K562 (cell line): ENCODE measurements around the gene DOLK. TPM values are rescaled to one million over a fixed set of nuclear protein-coding genes. Genes with fewer than 3 reads are reported as not detected.

Experiments
- BACH1 ChIP-seq: fragments of 200-800 bp; sonication (Bioruptor generic); IDR thresholded peaks from 2 replicates; pipeline ENCODE4 v1.6.1; 2016; ENCODE audit warnings: missing genetic modification characterization, missing compliant biosample characterization
- CBFA2T3 ChIP-seq: fragments of 450-650 bp; IDR thresholded peaks from 2 replicates; pipeline ENCODE4 v1.6.1; 2017
- E2F3 ChIP-seq: fragments of 250-450 bp; sonication (Bioruptor Pico); IDR thresholded peaks from 2 replicates; pipeline ENCODE4 v1.4.0; 2020; ENCODE audit warnings: mild to moderate bottlenecking
- EHMT2 ChIP-seq: fragments of 450-650 bp; IDR thresholded peaks from 2 replicates; pipeline ENCODE4 v1.6.1; 2018; ENCODE audit warnings: antibody characterized with exemption
- FUS ChIP-seq: fragments of 200-400 bp; formaldehyde crosslinking; optimal IDR thresholded peaks from 2 replicates; pipeline ENCODE3; 2017; ENCODE audit warnings: low read depth, low read length
- HMG20B ChIP-seq: fragments of 250-450 bp; sonication (Bioruptor Pico); IDR thresholded peaks from 2 replicates; pipeline ENCODE4 v1.5.0; 2021; ENCODE audit warnings: mild to moderate bottlenecking
- MEIS2 ChIP-seq: fragments of 450-650 bp; IDR thresholded peaks from 2 replicates; pipeline ENCODE4 v1.6.1; 2014; ENCODE audit warnings: mild to moderate bottlenecking; ENCODE audit not compliant: partially characterized antibody
- MTF1 ChIP-seq: fragments of 250-450 bp; sonication (Bioruptor Pico); IDR thresholded peaks from 2 replicates; pipeline ENCODE4 v1.9.0; 2021; ENCODE audit warnings: moderate library complexity, mild to moderate bottlenecking, inconsistent platforms, borderline replicate concordance
- SIN3A ChIP-seq, 2 experiments: fragments of 150-350 bp in 1 of 2; IDR thresholded peaks; 2 replicates each; pipeline ENCODE4 v1.6.1; 2011 to 2016; ENCODE audit warnings: borderline replicate concordance in 2 of 2, low read depth in 2 of 2, low read length in 2 of 2, mild to moderate bottlenecking in 2 of 2, moderate library complexity in 2 of 2; ENCODE audit not compliant: control insufficient read depth in 1 of 2
- SRSF1 ChIP-seq: fragments of 200-400 bp; formaldehyde crosslinking; IDR thresholded peaks from 2 replicates; pipeline ENCODE4 v1.6.1; 2017; ENCODE audit warnings: mild to moderate bottlenecking, low read depth, low read length, moderate library complexity
- THAP7 ChIP-seq: fragments of 250-450 bp; sonication (Bioruptor Pico); IDR thresholded peaks from 2 replicates; pipeline ENCODE4 v1.5.0; 2021
- ZBTB8A ChIP-seq: fragments of 450-650 bp; IDR thresholded peaks from 2 replicates; pipeline ENCODE4 v1.6.1; 2018; ENCODE audit warnings: mild to moderate bottlenecking, moderate library complexity; ENCODE audit not compliant: partially characterized antibody
- ZKSCAN1 ChIP-seq: fragments of 150-350 bp; IDR thresholded peaks from 2 replicates; pipeline ENCODE4 v1.6.1; 2016; ENCODE audit warnings: low read depth, low read length
- polyA plus RNA-seq, 8 experiments: library from polyadenylated mRNA; depleted of rRNA in 4 of 8; stranded (reverse) in 5 of 8; unstranded in 3 of 8; fragments of >200 nt; fragmentation: Nextera tagmentation in 2 of 8; fragmentation: Illumina TruSeq in 1 of 8; extraction: Ambion mirVana in 2 of 8; extraction: Trizol in 1 of 8; gene quantifications; 2 replicates each; pipeline versions ENCODE4 v1.2.1 to v1.2.3, GENCODE V29; 2011 to 2014; ENCODE audit warnings: inconsistent platforms in 1 of 8, missing spikeins in 1 of 8
- total RNA-seq, 7 experiments: library from RNA; depleted of rRNA in 6 of 7; stranded (reverse); fragments of >200 nt in 6 of 7; fragmentation: Illumina TruSeq in 2 of 7; extraction: Trizol in 2 of 7; gene quantifications; 2 replicates each; pipeline versions ENCODE4 v1.2.1 to v1.2.3, GENCODE V29; 2011 to 2021; ENCODE audit warnings: low replicate concordance in 1 of 7
- TF ChIP-seq, protein P1 (sequence below): sonication (generic); formaldehyde crosslinking; IDR thresholded peaks from 2 replicates; pipeline ENCODE4 v1.8.0; 2022; ENCODE audit warnings: missing genetic modification reagents, mild to moderate bottlenecking, moderate library complexity, borderline replicate concordance
- TF ChIP-seq, protein P2 (sequence below): fragments of 150-350 bp; conservative IDR thresholded peaks from 2 replicates; pipeline ENCODE4 v1.6.1; 2014; ENCODE audit warnings: low read length
- TF ChIP-seq, protein P3 (sequence below), 2 experiments: fragments of 200-800 bp in 1 of 2; sonication (Bioruptor generic) in 1 of 2; sonication (generic) in 1 of 2; formaldehyde crosslinking in 1 of 2; IDR thresholded peaks in 1 of 2; conservative IDR thresholded peaks in 1 of 2; 2 replicates each; pipeline versions ENCODE4 v1.5.0 to v1.6.1; 2016 to 2020; ENCODE audit warnings: missing compliant biosample characterization in 1 of 2, missing genetic modification characterization in 1 of 2, missing genetic modification reagents in 1 of 2
- TF ChIP-seq, protein P4 (sequence below): fragments of 250-450 bp; sonication (Bioruptor Pico); IDR thresholded peaks from 2 replicates; pipeline ENCODE4 v1.5.0; 2020; ENCODE audit warnings: mild to moderate bottlenecking
- TF ChIP-seq, protein P5 (sequence below): fragments of 450-650 bp; conservative IDR thresholded peaks from 2 replicates; pipeline ENCODE4 v1.6.1; 2016; ENCODE audit warnings: missing genetic modification characterization, low read depth, mild to moderate bottlenecking, missing compliant biosample characterization, moderate library complexity

Gene DOLK
- total and polyA plus RNA-seq, 9 of the 15 experiments (the other 6 are each of a cell fraction or from before 2014, with no cell fraction given): 2.6 to 14.2 (median 11.7) TPM

GRCh38 chr9:128947527-128948301 lies at the start of gene DOLK, which contains the start of gene NUP188 (continued):
- TF ChIP-seq, protein P1, sequence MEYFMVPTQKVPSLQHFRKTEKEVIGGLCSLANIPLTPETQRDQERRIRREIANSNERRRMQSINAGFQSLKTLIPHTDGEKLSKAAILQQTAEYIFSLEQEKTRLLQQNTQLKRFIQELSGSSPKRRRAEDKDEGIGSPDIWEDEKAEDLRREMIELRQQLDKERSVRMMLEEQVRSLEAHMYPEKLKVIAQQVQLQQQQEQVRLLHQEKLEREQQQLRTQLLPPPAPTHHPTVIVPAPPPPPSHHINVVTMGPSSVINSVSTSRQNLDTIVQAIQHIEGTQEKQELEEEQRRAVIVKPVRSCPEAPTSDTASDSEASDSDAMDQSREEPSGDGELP (CRISPR knock-in tag): peak; percentile 75
- TF ChIP-seq MTF1 (no peak), BACH1 (tag) (no peak), HMG20B (CRISPR knock-in tag) (no peak), ZKSCAN1 (no peak), SIN3A (IDR thresholded peaks at IDR 0.05; ENCODE audit: borderline replicate concordance in 2 of 2, control insufficient read depth in 1 of 2, low read depth in 2 of 2, low read length in 2 of 2) (peak; percentile 76 to 83; a peak in 3 of 4 replicates), ZBTB8A (no peak), SRSF1 (no peak; the same call in 1 of the 2 replicates), CBFA2T3 (peak; percentile 12; the same call in 1 of the 2 replicates), EHMT2 (no peak), E2F3 (CRISPR knock-in tag) (peak; percentile 62; the same call in 1 of the 2 replicates), THAP7 (peak; percentile 38; the same call in 1 of the 2 replicates), MEIS2 (no peak), FUS (peak; percentile 72)
- TF ChIP-seq, protein P2, sequence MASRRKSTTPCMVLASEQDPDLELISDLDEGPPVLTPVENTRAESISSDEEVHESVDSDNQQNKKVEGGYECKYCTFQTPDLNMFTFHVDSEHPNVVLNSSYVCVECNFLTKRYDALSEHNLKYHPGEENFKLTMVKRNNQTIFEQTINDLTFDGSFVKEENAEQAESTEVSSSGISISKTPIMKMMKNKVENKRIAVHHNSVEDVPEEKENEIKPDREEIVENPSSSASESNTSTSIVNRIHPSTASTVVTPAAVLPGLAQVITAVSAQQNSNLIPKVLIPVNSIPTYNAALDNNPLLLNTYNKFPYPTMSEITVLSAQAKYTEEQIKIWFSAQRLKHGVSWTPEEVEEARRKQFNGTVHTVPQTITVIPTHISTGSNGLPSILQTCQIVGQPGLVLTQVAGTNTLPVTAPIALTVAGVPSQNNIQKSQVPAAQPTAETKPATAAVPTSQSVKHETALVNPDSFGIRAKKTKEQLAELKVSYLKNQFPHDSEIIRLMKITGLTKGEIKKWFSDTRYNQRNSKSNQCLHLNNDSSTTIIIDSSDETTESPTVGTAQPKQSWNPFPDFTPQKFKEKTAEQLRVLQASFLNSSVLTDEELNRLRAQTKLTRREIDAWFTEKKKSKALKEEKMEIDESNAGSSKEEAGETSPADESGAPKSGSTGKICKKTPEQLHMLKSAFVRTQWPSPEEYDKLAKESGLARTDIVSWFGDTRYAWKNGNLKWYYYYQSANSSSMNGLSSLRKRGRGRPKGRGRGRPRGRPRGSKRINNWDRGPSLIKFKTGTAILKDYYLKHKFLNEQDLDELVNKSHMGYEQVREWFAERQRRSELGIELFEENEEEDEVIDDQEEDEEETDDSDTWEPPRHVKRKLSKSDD: no peak
- TF ChIP-seq, protein P3, sequence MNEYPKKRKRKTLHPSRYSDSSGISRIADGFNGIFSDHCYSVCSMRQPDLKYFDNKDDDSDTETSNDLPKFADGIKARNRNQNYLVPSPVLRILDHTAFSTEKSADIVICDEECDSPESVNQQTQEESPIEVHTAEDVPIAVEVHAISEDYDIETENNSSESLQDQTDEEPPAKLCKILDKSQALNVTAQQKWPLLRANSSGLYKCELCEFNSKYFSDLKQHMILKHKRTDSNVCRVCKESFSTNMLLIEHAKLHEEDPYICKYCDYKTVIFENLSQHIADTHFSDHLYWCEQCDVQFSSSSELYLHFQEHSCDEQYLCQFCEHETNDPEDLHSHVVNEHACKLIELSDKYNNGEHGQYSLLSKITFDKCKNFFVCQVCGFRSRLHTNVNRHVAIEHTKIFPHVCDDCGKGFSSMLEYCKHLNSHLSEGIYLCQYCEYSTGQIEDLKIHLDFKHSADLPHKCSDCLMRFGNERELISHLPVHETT (CRISPR knock-in tag; conservative IDR thresholded peaks at IDR 0.05 in 1 of 2, IDR thresholded peaks at IDR 0.05 in 1 of 2): peak in 1 of 2 experiments; percentile 88; a peak in 2 of 4 replicates
- TF ChIP-seq, protein P4, sequence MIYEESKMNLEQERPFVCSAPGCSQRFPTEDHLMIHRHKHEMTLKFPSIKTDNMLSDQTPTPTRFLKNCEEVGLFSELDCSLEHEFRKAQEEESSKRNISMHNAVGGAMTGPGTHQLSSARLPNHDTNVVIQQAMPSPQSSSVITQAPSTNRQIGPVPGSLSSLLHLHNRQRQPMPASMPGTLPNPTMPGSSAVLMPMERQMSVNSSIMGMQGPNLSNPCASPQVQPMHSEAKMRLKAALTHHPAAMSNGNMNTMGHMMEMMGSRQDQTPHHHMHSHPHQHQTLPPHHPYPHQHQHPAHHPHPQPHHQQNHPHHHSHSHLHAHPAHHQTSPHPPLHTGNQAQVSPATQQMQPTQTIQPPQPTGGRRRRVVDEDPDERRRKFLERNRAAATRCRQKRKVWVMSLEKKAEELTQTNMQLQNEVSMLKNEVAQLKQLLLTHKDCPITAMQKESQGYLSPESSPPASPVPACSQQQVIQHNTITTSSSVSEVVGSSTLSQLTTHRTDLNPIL (CRISPR knock-in tag): no peak
- TF ChIP-seq, protein P5, sequence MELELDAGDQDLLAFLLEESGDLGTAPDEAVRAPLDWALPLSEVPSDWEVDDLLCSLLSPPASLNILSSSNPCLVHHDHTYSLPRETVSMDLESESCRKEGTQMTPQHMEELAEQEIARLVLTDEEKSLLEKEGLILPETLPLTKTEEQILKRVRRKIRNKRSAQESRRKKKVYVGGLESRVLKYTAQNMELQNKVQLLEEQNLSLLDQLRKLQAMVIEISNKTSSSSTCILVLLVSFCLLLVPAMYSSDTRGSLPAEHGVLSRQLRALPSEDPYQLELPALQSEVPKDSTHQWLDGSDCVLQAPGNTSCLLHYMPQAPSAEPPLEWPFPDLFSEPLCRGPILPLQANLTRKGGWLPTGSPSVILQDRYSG (tag): no peak; the same call in 1 of the 2 replicates
